A673 (cell line): Measurements from ENCODE around the gene CFAP161. TPM values are rescaled to one million over a fixed set of nuclear protein-coding genes. Genes with fewer than 3 reads are reported as not detected.

Experiments used
- BruUV-seq: library from RNA; stranded (reverse); fragments of 400-500 nt; replicated peaks from 2 replicates; lab custom pipeline; 2021; lab: Mats Ljungman, UMichigan
- CTCF ChIA-PET: fragments of 300-600 bp; sonication (Branson Sonifier 250); formaldehyde crosslinking; loops from one replicate; lab custom pipeline; 2022; ENCODE audit warnings: antibody characterized with exemption; lab: Charles Lee
- POLR2A ChIA-PET: fragments of 300-600 bp; sonication (Branson Sonifier 250); formaldehyde crosslinking; loops from one replicate; lab custom pipeline; 2022; ENCODE audit warnings: antibody characterized with exemption; ENCODE audit not compliant: low non-redundant PET; lab: Charles Lee
- DNase-seq: peaks from one replicate; pipeline ENCODE4 v3.0.0-alpha.2; 2015; ENCODE audit warnings: low spot score
- H3K27ac ChIP-seq: fragments of 200-600 bp; sonication (generic); 2 replicates; pipeline ENCODE4 v1.5.1; 2016; ENCODE audit warnings: mixed run types, low read depth, mild to moderate bottlenecking, mixed read lengths, antibody characterized with exemption, low read length; ENCODE audit not compliant: poor library complexity, severe bottlenecking
- H3K27me3 ChIP-seq: fragments of 200-600 bp; sonication (generic); replicated peaks from 2 replicates; pipeline ENCODE4 v1.6.1; 2017; ENCODE audit warnings: mixed run types, low read depth, mild to moderate bottlenecking, mixed read lengths, antibody characterized with exemption, low read length; ENCODE audit not compliant: insufficient read depth, poor library complexity
- H3K36me3 ChIP-seq: fragments of 200-600 bp; sonication (generic); 2 replicates; pipeline ENCODE4 v1.6.1; 2016; ENCODE audit warnings: mixed run types, mild to moderate bottlenecking, mixed read lengths, antibody characterized with exemption, low read length; ENCODE audit not compliant: insufficient read depth, poor library complexity, severe bottlenecking
- H3K4me1 ChIP-seq: fragments of 200-600 bp; sonication (generic); 2 replicates; pipeline ENCODE4 v1.6.1; 2017; ENCODE audit warnings: mixed run types, mild to moderate bottlenecking, mixed read lengths, antibody characterized with exemption, low read length; ENCODE audit not compliant: insufficient read depth, poor library complexity, severe bottlenecking
- H3K4me3 ChIP-seq: fragments of 200-600 bp; sonication (generic); 2 replicates; pipeline ENCODE4 v1.5.1; 2016; ENCODE audit warnings: low read depth, mixed run types, mild to moderate bottlenecking, mixed read lengths, low read length; ENCODE audit not compliant: poor library complexity, severe bottlenecking
- H3K9me3 ChIP-seq: fragments of 200-600 bp; sonication (generic); 2 replicates; pipeline ENCODE4 v1.6.1; 2016; ENCODE audit warnings: mixed run types, low read depth, mild to moderate bottlenecking, mixed read lengths, antibody characterized with exemption, low read length; ENCODE audit not compliant: poor library complexity, severe bottlenecking
- CTCF ChIP-seq: fragments of 300-800, 200-600 bp; sonication (generic); conservative IDR thresholded peaks from 2 replicates; pipeline ENCODE4 v1.5.1; 2017; ENCODE audit warnings: low read depth, mild to moderate bottlenecking, antibody characterized with exemption, low read length, moderate library complexity, mixed read lengths
- EZH2 ChIP-seq: fragments of 200-600 bp; sonication (generic); IDR thresholded peaks from 2 replicates; pipeline ENCODE4 v1.6.1; 2017; ENCODE audit warnings: borderline replicate concordance, low read depth, mild to moderate bottlenecking, mixed read lengths, antibody characterized with exemption, low read length; ENCODE audit not compliant: poor library complexity, severe bottlenecking
- intact Hi-C: fragments of 100-400 bp; cut with micrococcal nuclease; formaldehyde crosslinking; loops from one replicate; pipeline ENCODE4 v1.10.0; 2022; ENCODE audit not compliant: unreplicated experiment
- total RNA-seq: library from RNA; stranded (reverse); gene quantifications from 2 replicates; pipeline ENCODE4 v1.2.3, GENCODE V29; 2021

CFAP161 gene
- total RNA-seq, 1 experiment from 2014 or later, result 2.8 TPM

GRCh38 chr15:81181220-81181619, 47.1 kb downstream of the CFAP161 start:
- H3K36me3 ChIP-seq, result no peaks in the 10 kb centered on the region
- ChIA-PET POLR2A (no interaction called here), CTCF (no interaction called here)
- no peak for TF ChIP-seq EZH2
- peaks cover 5% of the 10 kb centered on the region for H3K27me3 ChIP-seq
- H3K27ac ChIP-seq, result no peak overlapping the region
- intact Hi-C loops, result no loop called here
- H3K4me3 ChIP-seq, result no peak overlapping the region
- no peak for DNase-seq
- BruUV-seq, result no TSS peak
- no peaks in the 10 kb centered on the region for H3K9me3 ChIP-seq
- H3K4me1 ChIP-seq, result no peaks in the 10 kb centered on the region

- Histone ChIP-seq H3K9me3 (no peaks in the 10 kb centered on the region), H3K27me3 (peaks cover 5% of the 10 kb centered on the region), H3K4me3 (no peak overlapping the region), H3K36me3 (no peaks in the 10 kb centered on the region), H3K4me1 (no peaks in the 10 kb centered on the region), H3K27ac (no peak overlapping the region)
- TF ChIP-seq EZH2 (no peak), CTCF (no peak)
- no TSS peak for BruUV-seq
- intact Hi-C loops, result no loop called here
- no peak for DNase-seq
- ChIA-PET POLR2A (no interaction called here), CTCF (no interaction called here)
Measured at GRCh38 chr15:81182031-81182755, 48.1 kb downstream of the CFAP161 start.

GRCh38 chr15:81182756-81183438, 48.8 kb downstream of the CFAP161 start:
- POLR2A ChIA-PET, result no interaction called here
- intact Hi-C loops, result no loop called here
- TF ChIP-seq EZH2 (no peak), CTCF (no peak)
- DNase-seq, result no peak
- H3K36me3 ChIP-seq, result no peaks in the 10 kb centered on the region
- no TSS peak for BruUV-seq
- H3K27me3 ChIP-seq, result peaks cover 5% of the 10 kb centered on the region
- no peaks in the 10 kb centered on the region for H3K4me1 ChIP-seq
- CTCF ChIA-PET, result no interaction called here
- H3K27ac ChIP-seq, result no peak overlapping the region
- H3K9me3 ChIP-seq, result no peaks in the 10 kb centered on the region
- no peak overlapping the region for H3K4me3 ChIP-seq
